ENCODE results near the gene TMEM38A. TPM values are rescaled to one million over a fixed set of nuclear protein-coding genes. Genes with fewer than 3 reads are reported as not detected.

TMEM38A gene
- total RNA-seq, 1 donor from 2014 or later: 0.75 TPM

GRCh38 chr19:16618248-16618647, 42.7 kb upstream of the TMEM38A start:
- Histone ChIP-seq H3K27ac (no peak overlapping the region), H3K4me3 (no peak overlapping the region), H3K4me1 (peaks cover 4 to 9% of the 10 kb centered on the region in 2 donors), H3K9me3 (no peaks in the 10 kb centered on the region), H3K36me3 (no peaks in the 10 kb centered on the region), H3K27me3 (no peaks in the 10 kb centered on the region)
- TF ChIP-seq CTCF (IDR thresholded peaks at IDR 0.05): no peak
- DNase-seq (ENCODE audit: low spot score in 2 of 2): no peak
- intact Hi-C loops (cut with DNase I): no loop called here

GRCh38 chr19:16619457-16619856, 41.5 kb upstream of the TMEM38A start:
- no peak for TF ChIP-seq CTCF (IDR thresholded peaks at IDR 0.05)
- no peaks in the 10 kb centered on the region for H3K9me3 ChIP-seq
- DNase-seq (ENCODE audit: low spot score in 2 of 2): no peak
- H3K27me3 ChIP-seq: no peaks in the 10 kb centered on the region
- H3K4me1 ChIP-seq: peaks cover 4 to 9% of the 10 kb centered on the region in 2 donors
- intact Hi-C loops (cut with DNase I): no loop called here
- H3K27ac ChIP-seq: no peak overlapping the region
- no peak overlapping the region for H3K4me3 ChIP-seq
- peaks cover 0 to 5% of the 10 kb centered on the region in 2 donors for H3K36me3 ChIP-seq

GRCh38 chr19:16620018-16620417, 40.9 kb upstream of the TMEM38A start:
- Histone ChIP-seq H3K4me1 (peaks cover 4 to 9% of the 10 kb centered on the region in 2 donors), H3K36me3 (peaks cover 0 to 5% of the 10 kb centered on the region in 2 donors), H3K27ac (no peak overlapping the region), H3K9me3 (no peaks in the 10 kb centered on the region), H3K4me3 (no peak overlapping the region), H3K27me3 (no peaks in the 10 kb centered on the region)
- DNase-seq (ENCODE audit: low spot score in 2 of 2): no peak
- intact Hi-C loops (cut with DNase I): no loop called here
- TF ChIP-seq CTCF (IDR thresholded peaks at IDR 0.05): no peak

- no peak overlapping the region for H3K27ac ChIP-seq
- DNase-seq (ENCODE audit: low spot score in 2 of 2): no peak
- H3K27me3 ChIP-seq: no peaks in the 10 kb centered on the region
- no peaks in the 10 kb centered on the region for H3K9me3 ChIP-seq
- H3K4me3 ChIP-seq: no peak overlapping the region
- no peak for TF ChIP-seq CTCF (IDR thresholded peaks at IDR 0.05)
- peaks cover 4 to 9% of the 10 kb centered on the region in 2 donors for H3K4me1 ChIP-seq
- H3K36me3 ChIP-seq: peaks cover 0 to 5% of the 10 kb centered on the region in 2 donors
- intact Hi-C loops (cut with DNase I): no loop called here
These were observed 40.4 kb upstream of the TMEM38A start for GRCh38 chr19:16620584-16620983.

GRCh38 chr19:16621165-16621800, 39.7 kb upstream of the TMEM38A start:
- peaks cover 0 to 5% of the 10 kb centered on the region in 2 donors for H3K36me3 ChIP-seq
- H3K9me3 ChIP-seq: no peaks in the 10 kb centered on the region
- peaks cover 4 to 13% of the 10 kb centered on the region in 2 donors for H3K4me1 ChIP-seq
- TF ChIP-seq CTCF (IDR thresholded peaks at IDR 0.05): no peak
- intact Hi-C loops (cut with DNase I): no loop called here
- no peak overlapping the region for H3K27ac ChIP-seq
- no peak overlapping the region for H3K4me3 ChIP-seq
- no peak for DNase-seq (ENCODE audit: low spot score in 2 of 2)
- H3K27me3 ChIP-seq: no peaks in the 10 kb centered on the region
